ENCODE measurements around the gene EVL. TPM values are rescaled to one million over a fixed set of nuclear protein-coding genes. Genes with fewer than 3 reads are reported as not detected.
"Not testable (repeated sequence)": the region's sequence is repeated elsewhere in the genome, so short reads cannot be mapped to it uniquely, and the experiment has no call there.

Gene EVL
- total RNA-seq, 1 donor from 2014 or later: 98.9 TPM

DNA sequence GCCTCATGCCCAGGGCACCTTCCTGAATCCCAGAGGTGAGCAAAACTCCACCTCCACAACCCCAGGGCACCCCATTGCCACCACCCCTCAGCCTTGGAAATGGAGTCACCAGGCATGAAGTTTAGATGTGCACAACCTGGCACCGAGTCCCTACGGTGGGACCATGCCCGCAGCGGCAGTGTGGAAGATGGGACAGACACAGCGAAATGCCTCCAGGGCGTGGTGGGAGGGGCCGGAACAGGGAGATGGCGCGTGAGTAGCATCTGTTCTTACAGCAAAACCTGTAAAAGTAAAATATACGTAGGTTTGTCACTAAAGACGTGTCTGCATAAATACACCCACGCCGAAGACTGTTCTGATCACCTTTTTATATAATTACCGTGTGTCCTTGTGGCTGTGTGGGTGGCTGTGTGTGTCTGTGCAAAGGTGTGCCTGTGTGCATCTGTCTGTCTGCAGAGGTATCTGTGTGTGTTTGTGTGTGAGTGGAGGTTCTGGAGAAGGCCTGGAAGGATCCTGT, 111.6 kb downstream of the EVL start:
- Mint-ChIP-seq H3K27me3 (ENCODE audit: low read depth) (peaks cover 10% of the 10 kb centered on the region), H3K4me1 (ENCODE audit: low read depth) (peaks cover 3% of the 10 kb centered on the region), H3K27ac (ENCODE audit: unreplicated experiment) (no peak overlapping the region), H3K4me3 (ENCODE audit: unreplicated experiment) (no peak overlapping the region), H3K36me3 (ENCODE audit: low read depth) (peaks cover 2% of the 10 kb centered on the region), H3K9me3 (ENCODE audit: low read depth) (no peaks in the 10 kb centered on the region)
- no peak for DNase-seq (ENCODE audit: low spot score)
- TF ChIP-seq, protein P1, sequence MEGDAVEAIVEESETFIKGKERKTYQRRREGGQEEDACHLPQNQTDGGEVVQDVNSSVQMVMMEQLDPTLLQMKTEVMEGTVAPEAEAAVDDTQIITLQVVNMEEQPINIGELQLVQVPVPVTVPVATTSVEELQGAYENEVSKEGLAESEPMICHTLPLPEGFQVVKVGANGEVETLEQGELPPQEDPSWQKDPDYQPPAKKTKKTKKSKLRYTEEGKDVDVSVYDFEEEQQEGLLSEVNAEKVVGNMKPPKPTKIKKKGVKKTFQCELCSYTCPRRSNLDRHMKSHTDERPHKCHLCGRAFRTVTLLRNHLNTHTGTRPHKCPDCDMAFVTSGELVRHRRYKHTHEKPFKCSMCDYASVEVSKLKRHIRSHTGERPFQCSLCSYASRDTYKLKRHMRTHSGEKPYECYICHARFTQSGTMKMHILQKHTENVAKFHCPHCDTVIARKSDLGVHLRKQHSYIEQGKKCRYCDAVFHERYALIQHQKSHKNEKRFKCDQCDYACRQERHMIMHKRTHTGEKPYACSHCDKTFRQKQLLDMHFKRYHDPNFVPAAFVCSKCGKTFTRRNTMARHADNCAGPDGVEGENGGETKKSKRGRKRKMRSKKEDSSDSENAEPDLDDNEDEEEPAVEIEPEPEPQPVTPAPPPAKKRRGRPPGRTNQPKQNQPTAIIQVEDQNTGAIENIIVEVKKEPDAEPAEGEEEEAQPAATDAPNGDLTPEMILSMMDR (IDR thresholded peaks at IDR 0.05): no peak

- H3K27ac Mint-ChIP-seq (ENCODE audit: unreplicated experiment): no peak overlapping the region
- no peak for DNase-seq (ENCODE audit: low spot score)
- H3K9me3 Mint-ChIP-seq (ENCODE audit: low read depth): no peaks in the 10 kb centered on the region
- H3K4me3 Mint-ChIP-seq (ENCODE audit: unreplicated experiment): no peak overlapping the region
- H3K4me1 Mint-ChIP-seq (ENCODE audit: low read depth): peaks cover 9% of the 10 kb centered on the region
- TF ChIP-seq, protein P1 (IDR thresholded peaks at IDR 0.05): no peak
- H3K36me3 Mint-ChIP-seq (ENCODE audit: low read depth): peaks cover 2% of the 10 kb centered on the region
- H3K27me3 Mint-ChIP-seq (ENCODE audit: low read depth): peaks cover 5% of the 10 kb centered on the region
These were observed 113.5 kb downstream of the EVL start for GRCh38 chr14:100178691-100179090.

DNA sequence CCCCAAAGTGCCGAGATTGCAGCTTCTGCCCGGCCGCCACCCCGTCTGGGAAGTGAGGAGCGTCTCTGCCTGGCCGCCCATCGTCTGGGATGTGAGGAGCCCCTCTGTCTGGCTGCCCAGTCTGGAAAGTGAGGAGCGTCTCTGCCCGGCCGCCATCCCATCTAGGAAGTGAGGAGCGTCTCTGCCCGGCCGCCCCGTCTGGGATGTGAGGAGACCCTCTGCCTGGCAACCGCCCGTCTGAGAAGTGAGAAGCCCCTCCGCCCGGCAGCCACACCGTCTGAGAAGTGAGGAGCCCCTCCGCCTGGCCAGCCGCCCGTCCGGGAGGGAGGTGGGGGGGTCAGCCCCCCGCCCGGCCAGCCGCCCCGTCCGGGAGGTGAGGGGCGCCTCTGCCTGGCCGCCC, 115.4 kb downstream of the EVL start:
- H3K9me3 Mint-ChIP-seq (ENCODE audit: low read depth); H3K4me1 Mint-ChIP-seq (ENCODE audit: low read depth); H3K4me3 Mint-ChIP-seq (ENCODE audit: unreplicated experiment); H3K36me3 Mint-ChIP-seq (ENCODE audit: low read depth); DNase-seq (ENCODE audit: low spot score); H3K27ac Mint-ChIP-seq (ENCODE audit: unreplicated experiment); H3K27me3 Mint-ChIP-seq (ENCODE audit: low read depth): not testable (repeated sequence)

DNA sequence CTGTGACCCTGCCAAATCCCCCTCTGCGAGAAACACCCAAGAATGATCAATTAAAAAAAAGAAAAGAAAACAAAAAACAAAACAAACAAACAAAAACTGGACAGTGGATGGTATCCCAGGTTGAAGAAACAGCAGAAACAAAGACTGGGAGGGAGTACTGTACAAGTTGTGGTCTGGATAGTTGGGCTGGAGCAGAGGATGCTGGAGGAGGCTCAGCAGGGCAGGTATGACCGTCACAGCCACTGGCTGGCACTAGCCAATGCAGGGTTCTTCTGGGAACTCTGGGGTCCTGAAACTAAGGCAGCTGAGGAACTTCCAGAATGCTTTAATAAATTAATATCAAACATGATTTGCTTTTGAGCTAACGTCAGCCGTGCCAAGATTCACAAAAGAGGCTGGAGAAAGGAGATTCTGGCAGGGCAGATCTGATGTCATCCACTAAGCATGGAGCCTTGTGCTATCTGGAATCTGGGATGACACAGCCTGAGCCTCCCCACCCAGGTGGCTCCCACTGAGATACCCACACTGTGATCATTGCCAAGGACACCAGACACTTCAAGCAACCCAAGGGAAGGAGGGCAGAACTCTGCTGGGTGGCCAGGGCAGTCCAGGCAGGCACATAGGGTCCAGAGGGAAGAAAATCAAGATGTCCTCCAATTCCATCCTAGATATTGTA, 116.8 kb downstream of the EVL start:
- not testable (repeated sequence) for H3K9me3 Mint-ChIP-seq (ENCODE audit: low read depth)

GRCh38 chr14:100187247-100187833, 122.1 kb downstream of the EVL start:
- H3K9me3 Mint-ChIP-seq (ENCODE audit: low read depth): no peaks in the 10 kb centered on the region
- H3K36me3 Mint-ChIP-seq (ENCODE audit: low read depth): no peaks in the 10 kb centered on the region
- no peak overlapping the region for H3K27ac Mint-ChIP-seq (ENCODE audit: unreplicated experiment)
- H3K27me3 Mint-ChIP-seq (ENCODE audit: low read depth): no peaks in the 10 kb centered on the region
- no peak for DNase-seq (ENCODE audit: low spot score)
- peaks cover 1% of the 10 kb centered on the region for H3K4me1 Mint-ChIP-seq (ENCODE audit: low read depth)
- TF ChIP-seq, protein P1 (IDR thresholded peaks at IDR 0.05): no peak
- no peak overlapping the region for H3K4me3 Mint-ChIP-seq (ENCODE audit: unreplicated experiment)

More for the DNA sequence above, 116.8 kb downstream of the EVL start:
- H3K4me3 Mint-ChIP-seq (ENCODE audit: unreplicated experiment); H3K27me3 Mint-ChIP-seq (ENCODE audit: low read depth); H3K36me3 Mint-ChIP-seq (ENCODE audit: low read depth); DNase-seq (ENCODE audit: low spot score); H3K4me1 Mint-ChIP-seq (ENCODE audit: low read depth): not testable (repeated sequence)
- peak overlapping the region; percentile 78 for H3K27ac Mint-ChIP-seq (ENCODE audit: unreplicated experiment)

DNA sequence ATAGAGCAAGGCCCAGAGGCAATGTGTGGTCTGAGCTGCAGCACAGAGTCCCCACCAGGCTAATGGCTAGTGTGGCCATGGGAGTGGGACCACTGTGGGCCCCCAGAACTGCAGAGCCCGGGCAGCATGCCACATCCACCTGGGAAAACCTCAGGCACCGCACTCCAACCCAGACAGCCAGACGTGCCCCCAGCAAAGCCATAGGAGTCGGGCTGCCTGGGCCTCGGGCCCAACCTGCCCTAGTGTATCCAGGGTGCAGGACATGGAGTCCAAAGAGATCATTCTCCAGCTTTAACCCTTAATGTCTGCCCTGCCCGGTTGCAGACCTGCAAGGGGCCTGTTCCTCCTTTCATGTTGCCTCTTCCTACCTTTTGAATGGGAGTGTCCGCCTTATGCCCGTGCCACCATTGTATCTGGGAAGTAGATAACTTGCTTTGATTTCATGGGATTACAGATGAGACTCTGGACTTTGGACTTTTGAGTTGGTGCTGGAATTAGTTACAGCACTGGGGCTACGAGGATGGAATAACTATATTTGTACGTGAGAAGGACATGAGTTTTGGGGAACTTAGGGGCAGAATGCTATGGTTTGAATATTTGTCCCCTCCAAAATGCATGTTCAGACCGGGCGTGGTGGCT, 123.3 kb downstream of the EVL start:
- H3K4me1 Mint-ChIP-seq (ENCODE audit: low read depth): peaks cover 5% of the 10 kb centered on the region
- no peak for DNase-seq (ENCODE audit: low spot score)
- H3K27me3 Mint-ChIP-seq (ENCODE audit: low read depth): no peaks in the 10 kb centered on the region
- no peak overlapping the region for H3K27ac Mint-ChIP-seq (ENCODE audit: unreplicated experiment)
- no peaks in the 10 kb centered on the region for H3K36me3 Mint-ChIP-seq (ENCODE audit: low read depth)
- TF ChIP-seq, protein P1 (IDR thresholded peaks at IDR 0.05): no peak
- no peak overlapping the region for H3K4me3 Mint-ChIP-seq (ENCODE audit: unreplicated experiment)
- H3K9me3 Mint-ChIP-seq (ENCODE audit: low read depth): no peaks in the 10 kb centered on the region

Measured in chondrocyte (in vitro differentiated cells).